ENCODE results near the gene CLEC3B.

- TF ChIP-seq CTCF (IDR thresholded peaks at IDR 0.05 in 2 of 3, conservative IDR thresholded peaks at IDR 0.05 in 1 of 3; ENCODE audit: control insufficient read depth in 2 of 3, extremely low read depth in 1 of 3, insufficient read depth in 1 of 3, low read depth in 3 of 3, low read length in 3 of 3) (no peak), ZNF687 (IDR thresholded peaks at IDR 0.05) (no peak), SUPT20H (IDR thresholded peaks at IDR 0.05; ENCODE audit: borderline replicate concordance, control insufficient read depth, low read depth, low read length) (no peak), JUNB (IDR thresholded peaks at IDR 0.05) (no peak), ZSCAN29 (IDR thresholded peaks at IDR 0.05) (no peak), CHD2 (IDR thresholded peaks at IDR 0.05; ENCODE audit: borderline replicate concordance, low read depth, low read length) (no peak), RUNX3 (IDR thresholded peaks at IDR 0.05; ENCODE audit: low read length) (no peak), ZNF217 (IDR thresholded peaks at IDR 0.05) (no peak), MXI1 (IDR thresholded peaks at IDR 0.05; ENCODE audit: low read depth, low read length) (no peak)
Observed at GRCh38 chr3:45010811-45011333, 15.2 kb upstream of the CLEC3B start.
